ENCODE data around the gene NRAS. TPM values are rescaled to one million over a fixed set of nuclear protein-coding genes. Genes with fewer than 3 reads are reported as not detected.

NRAS gene
- total RNA-seq, 1 donor from 2014 or later: 60.7 TPM

GRCh38 chr1:114688526-114688925 lies 28.0 kb downstream of the NRAS start:
- intact Hi-C loops (cut with micrococcal nuclease): no loop called here
- peaks cover 28% of the 10 kb centered on the region for H3K27me3 Mint-ChIP-seq
- no peaks in the 10 kb centered on the region for H3K9me3 Mint-ChIP-seq
- H3K4me1 Mint-ChIP-seq: no peaks in the 10 kb centered on the region
- H3K4me3 Mint-ChIP-seq: no peak overlapping the region
- no peak for DNase-seq
- H3K27ac Mint-ChIP-seq: no peak overlapping the region
- no peaks in the 10 kb centered on the region for H3K36me3 Mint-ChIP-seq (ENCODE audit: low read depth)

- Mint-ChIP-seq H3K4me1 (no peaks in the 10 kb centered on the region), H3K27ac (no peak overlapping the region), H3K9me3 (no peaks in the 10 kb centered on the region), H3K4me3 (no peak overlapping the region), H3K27me3 (peaks cover 33% of the 10 kb centered on the region), H3K36me3 (ENCODE audit: low read depth) (no peaks in the 10 kb centered on the region)
- DNase-seq: no peak
- intact Hi-C loops (cut with micrococcal nuclease): no loop called here
These were observed 30.7 kb downstream of the NRAS start for GRCh38 chr1:114685851-114686250.

GRCh38 chr1:114677691-114678090 lies 38.9 kb downstream of the NRAS start:
- no peak for DNase-seq
- no peaks in the 10 kb centered on the region for H3K9me3 Mint-ChIP-seq
- no peak overlapping the region for H3K27ac Mint-ChIP-seq
- intact Hi-C loops (cut with micrococcal nuclease): no loop called here
- H3K36me3 Mint-ChIP-seq (ENCODE audit: low read depth): no peaks in the 10 kb centered on the region
- H3K4me1 Mint-ChIP-seq: no peaks in the 10 kb centered on the region
- H3K27me3 Mint-ChIP-seq: peaks cover 42% of the 10 kb centered on the region
- no peak overlapping the region for H3K4me3 Mint-ChIP-seq

- no peaks in the 10 kb centered on the region for H3K9me3 Mint-ChIP-seq
- no peak overlapping the region for H3K4me3 Mint-ChIP-seq
- intact Hi-C loops (cut with micrococcal nuclease): no loop called here
- peaks cover 47% of the 10 kb centered on the region for H3K27me3 Mint-ChIP-seq
- no peak for DNase-seq
- no peaks in the 10 kb centered on the region for H3K36me3 Mint-ChIP-seq (ENCODE audit: low read depth)
- no peak overlapping the region for H3K27ac Mint-ChIP-seq
- H3K4me1 Mint-ChIP-seq: no peaks in the 10 kb centered on the region
These were observed 40.5 kb downstream of the NRAS start for GRCh38 chr1:114676115-114676514.

- H3K4me3 Mint-ChIP-seq: no peak overlapping the region
- intact Hi-C loops (cut with micrococcal nuclease): loop anchor here (2.0 to 5.0 kb wide), 2 partner anchors 91 to 160 kb away; partner anchors contain the start of genes BCAS2 and TRIM33
These were observed 44.7 kb downstream of the NRAS start for GRCh38 chr1:114671939-114672275.

GRCh38 chr1:114671011-114671938 lies 45.3 kb downstream of the NRAS start:
- Mint-ChIP-seq H3K36me3 (ENCODE audit: low read depth) (no peaks in the 10 kb centered on the region), H3K4me1 (peaks cover 10% of the 10 kb centered on the region), H3K27me3 (peaks cover 51% of the 10 kb centered on the region), H3K9me3 (no peaks in the 10 kb centered on the region), H3K27ac (no peak overlapping the region), H3K4me3 (no peak overlapping the region)
- intact Hi-C loops (cut with micrococcal nuclease): loop anchor here (2.0 to 5.0 kb wide), 2 partner anchors 90 to 159 kb away; partner anchors contain the start of genes BCAS2 and TRIM33
- DNase-seq: no peak

More at GRCh38 chr1:114671939-114672275, 44.7 kb downstream of the NRAS start:
- H3K27ac Mint-ChIP-seq: no peak overlapping the region
- H3K36me3 Mint-ChIP-seq (ENCODE audit: low read depth): no peaks in the 10 kb centered on the region
- H3K27me3 Mint-ChIP-seq: peaks cover 50% of the 10 kb centered on the region
- DNase-seq: no peak
- H3K4me1 Mint-ChIP-seq: peaks cover 10% of the 10 kb centered on the region
- no peaks in the 10 kb centered on the region for H3K9me3 Mint-ChIP-seq

GRCh38 chr1:114670083-114671010 lies 46.2 kb downstream of the NRAS start:
- peak; percentile 94 for DNase-seq
- Mint-ChIP-seq H3K27me3 (peaks cover 52% of the 10 kb centered on the region), H3K27ac (peak overlapping the region; percentile 25), H3K4me3 (peak overlapping the region; percentile 94), H3K9me3 (no peaks in the 10 kb centered on the region), H3K36me3 (ENCODE audit: low read depth) (no peaks in the 10 kb centered on the region), H3K4me1 (peaks cover 10% of the 10 kb centered on the region)
- intact Hi-C loops (cut with micrococcal nuclease): loop anchor here (1.0 to 5.0 kb wide), 4 partner anchors 46 to 324 kb away; partner anchors contain the start of genes BCAS2, NRAS and TRIM33

- Mint-ChIP-seq H3K9me3 (no peaks in the 10 kb centered on the region), H3K4me1 (peaks cover 10% of the 10 kb centered on the region), H3K36me3 (ENCODE audit: low read depth) (no peaks in the 10 kb centered on the region), H3K27me3 (peaks cover 47% of the 10 kb centered on the region), H3K4me3 (peak within 1 kb of the TSS; percentile 94), H3K27ac (peak within 1 kb of the TSS; percentile 25)
- intact Hi-C loops (cut with micrococcal nuclease): loop anchor here (1.0 to 5.0 kb wide), 4 partner anchors 47 to 323 kb away; partner anchors contain the start of genes BCAS2, NRAS and TRIM33
- no peak for DNase-seq
These were observed 46.9 kb downstream of the NRAS start, which contains the start of gene DENND2C for GRCh38 chr1:114669562-114670082. TSS of gene DENND2C (minus strand) at chr1:114670049. CDS start at chr1:114625984, 44,065 bp downstream.

GRCh38 chr1:114668784-114669561 lies 47.6 kb downstream of the NRAS start:
- no peaks in the 10 kb centered on the region for H3K36me3 Mint-ChIP-seq (ENCODE audit: low read depth)
- no peak overlapping the region for H3K27ac Mint-ChIP-seq
- DNase-seq: no peak
- H3K9me3 Mint-ChIP-seq: no peaks in the 10 kb centered on the region
- H3K4me3 Mint-ChIP-seq: peak overlapping the region; percentile 94
- peaks cover 41% of the 10 kb centered on the region for H3K27me3 Mint-ChIP-seq
- peaks cover 10% of the 10 kb centered on the region for H3K4me1 Mint-ChIP-seq
- intact Hi-C loops (cut with micrococcal nuclease): no loop called here

GRCh38 chr1:114668373-114668772 lies 48.2 kb downstream of the NRAS start:
- H3K27me3 Mint-ChIP-seq: peaks cover 39% of the 10 kb centered on the region
- no peak overlapping the region for H3K27ac Mint-ChIP-seq
- H3K4me3 Mint-ChIP-seq: no peak overlapping the region
- no peak for DNase-seq
- no peaks in the 10 kb centered on the region for H3K9me3 Mint-ChIP-seq
- intact Hi-C loops (cut with micrococcal nuclease): no loop called here
- H3K4me1 Mint-ChIP-seq: peaks cover 10% of the 10 kb centered on the region
- H3K36me3 Mint-ChIP-seq (ENCODE audit: low read depth): no peaks in the 10 kb centered on the region

- H3K9me3 Mint-ChIP-seq: no peaks in the 10 kb centered on the region
- intact Hi-C loops (cut with micrococcal nuclease): no loop called here
- peaks cover 39% of the 10 kb centered on the region for H3K27me3 Mint-ChIP-seq
These were observed 49.6 kb downstream of the NRAS start for GRCh38 chr1:114666954-114667353.

GRCh38 chr1:114660238-114660637 lies 56.3 kb downstream of the NRAS start:
- intact Hi-C loops (cut with micrococcal nuclease): no loop called here
- no peaks in the 10 kb centered on the region for H3K4me1 Mint-ChIP-seq
- peaks cover 26% of the 10 kb centered on the region for H3K27me3 Mint-ChIP-seq
- no peaks in the 10 kb centered on the region for H3K36me3 Mint-ChIP-seq (ENCODE audit: low read depth)
- DNase-seq: no peak
- no peak overlapping the region for H3K27ac Mint-ChIP-seq
- no peak overlapping the region for H3K4me3 Mint-ChIP-seq
- H3K9me3 Mint-ChIP-seq: no peaks in the 10 kb centered on the region

More at GRCh38 chr1:114666954-114667353, 49.6 kb downstream of the NRAS start:
- no peak for DNase-seq
- H3K4me3 Mint-ChIP-seq: no peak overlapping the region
- no peaks in the 10 kb centered on the region for H3K36me3 Mint-ChIP-seq (ENCODE audit: low read depth)
- H3K4me1 Mint-ChIP-seq: peaks cover 10% of the 10 kb centered on the region
- H3K27ac Mint-ChIP-seq: no peak overlapping the region
